Ovary (tissue), 3 donors: Measurements from ENCODE around the gene RSPO3.
"Not testable (repeated sequence)": the region's sequence is repeated elsewhere in the genome, so short reads cannot be mapped to it uniquely, and the experiment has no call there.

ENCODE experiments used
- CTCF ChIP-seq, 3 donors: fragments of 450-650 bp in 2 of 3; fragments of 200-600 bp in 1 of 3; IDR thresholded peaks; one replicate each; pipeline versions ENCODE4 v1.5.1 to v1.8.0; 2016 to 2022; ENCODE audit warnings: antibody characterized with exemption in 3 of 3, mild to moderate bottlenecking in 1 of 3
- EP300 ChIP-seq: sonication (generic); formaldehyde crosslinking; IDR thresholded peaks from one replicate; pipeline ENCODE4 v1.6.1; 2017; ENCODE audit warnings: antibody characterized with exemption
- POLR2A ChIP-seq: fragments of 450-650 bp; IDR thresholded peaks from one replicate; pipeline ENCODE4 v1.6.1; 2017; ENCODE audit warnings: antibody characterized with exemption, mild to moderate bottlenecking, moderate library complexity
- donor health status: DM: no; HTN: no; CAD: no.

GRCh38 chr6:127214032-127214431 is 95.6 kb downstream of the RSPO3 start:
- not testable (repeated sequence) for TF ChIP-seq CTCF (IDR thresholded peaks at IDR 0.05); EP300; POLR2A
